Stimulated activated CD4-positive, alpha-beta T cell treated with anti-CD3 and anti-CD28 coated beads, TNF-alpha, amount 100 ng/mL, for 4 hours (primary cell): Measurements from ENCODE around the gene MRPS27.
"Not testable (repeated sequence)": the region's sequence is repeated elsewhere in the genome, so short reads cannot be mapped to it uniquely, and the experiment has no call there.

ENCODE experiments used
- DNase-seq, 3 experiments: peaks; one replicate each; pipeline ENCODE4 v3.0.0-alpha.2; 2020; ENCODE audit warnings: low read depth in 3 of 3

Gene MRPS27

GRCh38 chr5:72171667-72172066 lies 148.4 kb downstream of the MRPS27 start:
- DNase-seq = no peak

- DNase-seq = not testable (repeated sequence)
These were observed 148.9 kb downstream of the MRPS27 start for GRCh38 chr5:72171181-72171580.

- no peak for DNase-seq
These were observed 149.9 kb downstream of the MRPS27 start for GRCh38 chr5:72170101-72170500.
